Measurements from ENCODE around the gene NKAIN2.

The NKAIN2 gene

GRCh38 chr6:123898665-123899064 lies 95.0 kb downstream of the NKAIN2 start:
- H3K9me2 ChIP-seq (replicated peaks; ENCODE audit: insufficient read depth, low read length): no peaks in the 10 kb centered on the region
- no peaks in the 10 kb centered on the region for H3K9me3 ChIP-seq (replicated peaks; ENCODE audit: insufficient read depth, low read length)
- no peak for TF ChIP-seq EZH2 (optimal IDR thresholded peaks at IDR 0.05; ENCODE audit: low read depth, low read length)
- no peak for TF ChIP-seq EZH2phosphoT487 (IDR thresholded peaks at IDR 0.05; ENCODE audit: low read length)
- TF ChIP-seq CTCF (IDR thresholded peaks at IDR 0.05; ENCODE audit: low read length): no peak
- H3K4me2 ChIP-seq (ENCODE audit: low read depth, low read length): no peak overlapping the region
- H3K27ac ChIP-seq (ENCODE audit: low read length): no peak overlapping the region
- no peak overlapping the region for H2AFZ ChIP-seq (ENCODE audit: low read length)
- H3K79me2 ChIP-seq (ENCODE audit: low read length): no peaks in the 10 kb centered on the region
- no peak overlapping the region for H3K9ac ChIP-seq (ENCODE audit: low read length)
- H3K27me3 ChIP-seq (replicated peaks; ENCODE audit: insufficient read depth, low read length): no peaks in the 10 kb centered on the region
- H4K20me1 ChIP-seq (ENCODE audit: insufficient read depth, low read length): no peaks in the 10 kb centered on the region
- H3F3A ChIP-seq (ENCODE audit: insufficient read depth, low read length): no peaks in the 10 kb centered on the region
- no peaks in the 10 kb centered on the region for H3K36me3 ChIP-seq (replicated peaks; ENCODE audit: insufficient read depth, low read length)
- DNase-seq: no peak
- H3K4me3 ChIP-seq (ENCODE audit: low read length): no peak overlapping the region
- H3K4me1 ChIP-seq (ENCODE audit: low read length): no peaks in the 10 kb centered on the region

- Histone ChIP-seq H4K20me1 (ENCODE audit: insufficient read depth, low read length) (no peaks in the 10 kb centered on the region), H3F3A (ENCODE audit: insufficient read depth, low read length) (no peaks in the 10 kb centered on the region), H2AFZ (ENCODE audit: low read length) (no peak overlapping the region), H3K27me3 (replicated peaks; ENCODE audit: insufficient read depth, low read length) (no peaks in the 10 kb centered on the region), H3K4me2 (ENCODE audit: low read depth, low read length) (no peak overlapping the region), H3K9ac (ENCODE audit: low read length) (no peak overlapping the region), H3K27ac (ENCODE audit: low read length) (no peak overlapping the region), H3K79me2 (ENCODE audit: low read length) (no peaks in the 10 kb centered on the region), H3K9me3 (replicated peaks; ENCODE audit: insufficient read depth, low read length) (no peaks in the 10 kb centered on the region), H3K4me1 (ENCODE audit: low read length) (no peaks in the 10 kb centered on the region), H3K4me3 (ENCODE audit: low read length) (no peak overlapping the region), H3K9me2 (replicated peaks; ENCODE audit: insufficient read depth, low read length) (no peaks in the 10 kb centered on the region), H3K36me3 (replicated peaks; ENCODE audit: insufficient read depth, low read length) (no peaks in the 10 kb centered on the region)
- TF ChIP-seq EZH2phosphoT487 (IDR thresholded peaks at IDR 0.05; ENCODE audit: low read length) (no peak), EZH2 (optimal IDR thresholded peaks at IDR 0.05; ENCODE audit: low read depth, low read length) (no peak), CTCF (IDR thresholded peaks at IDR 0.05; ENCODE audit: low read length) (no peak)
- no peak for DNase-seq
Measured at GRCh38 chr6:123899745-123900144, 96.1 kb downstream of the NKAIN2 start.

DNA sequence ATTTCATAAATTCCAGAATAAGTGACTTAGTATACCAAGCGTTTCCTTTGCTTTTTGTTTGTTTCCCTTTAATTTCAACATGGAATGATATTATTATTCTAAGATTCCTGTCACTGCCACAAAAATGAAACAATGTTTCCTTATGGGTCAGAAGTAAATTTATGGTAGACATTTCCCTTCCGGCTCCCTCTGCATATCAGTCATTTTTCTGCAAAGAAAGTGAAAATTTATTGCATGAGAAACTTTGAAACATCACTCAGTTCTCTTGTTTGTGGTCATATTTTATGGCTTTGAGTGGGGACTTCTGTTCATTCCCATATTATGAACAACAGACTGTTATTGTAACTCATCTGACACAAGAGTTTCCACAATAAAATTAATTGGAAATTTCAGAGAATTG lies 97.8 kb downstream of the NKAIN2 start:
- TF ChIP-seq EZH2 (optimal IDR thresholded peaks at IDR 0.05; ENCODE audit: low read depth, low read length) (no peak), CTCF (IDR thresholded peaks at IDR 0.05; ENCODE audit: low read length) (no peak), EZH2phosphoT487 (IDR thresholded peaks at IDR 0.05; ENCODE audit: low read length) (no peak)
- Histone ChIP-seq H3K4me1 (ENCODE audit: low read length) (no peaks in the 10 kb centered on the region), H3K4me2 (ENCODE audit: low read depth, low read length) (no peak overlapping the region)

More for the DNA sequence above, 97.8 kb downstream of the NKAIN2 start:
- Histone ChIP-seq H3K27ac (ENCODE audit: low read length) (no peak overlapping the region), H3K27me3 (replicated peaks; ENCODE audit: insufficient read depth, low read length) (no peaks in the 10 kb centered on the region), H4K20me1 (ENCODE audit: insufficient read depth, low read length) (no peaks in the 10 kb centered on the region), H3K9me2 (replicated peaks; ENCODE audit: insufficient read depth, low read length) (no peaks in the 10 kb centered on the region), H3K36me3 (replicated peaks; ENCODE audit: insufficient read depth, low read length) (no peaks in the 10 kb centered on the region), H3F3A (ENCODE audit: insufficient read depth, low read length) (no peaks in the 10 kb centered on the region), H2AFZ (ENCODE audit: low read length) (no peak overlapping the region), H3K79me2 (ENCODE audit: low read length) (no peaks in the 10 kb centered on the region), H3K9me3 (replicated peaks; ENCODE audit: insufficient read depth, low read length) (no peaks in the 10 kb centered on the region), H3K9ac (ENCODE audit: low read length) (no peak overlapping the region), H3K4me3 (ENCODE audit: low read length) (no peak overlapping the region)
- DNase-seq: no peak
